HepG2 (cell line): Measurements from ENCODE around the gene PCBP2. TPM values are rescaled to one million over a fixed set of nuclear protein-coding genes. Genes with fewer than 3 reads are reported as not detected.

Experiments
- AHR ChIP-seq: IDR thresholded peaks from 2 replicates; pipeline ENCODE4 v1.6.1; 2018; ENCODE audit warnings: missing genetic modification reagents, missing compliant biosample characterization
- ARHGAP35 ChIP-seq: sonication (generic); formaldehyde crosslinking; IDR thresholded peaks from 2 replicates; pipeline ENCODE4 v1.9.0; 2022; ENCODE audit warnings: mild to moderate bottlenecking, inconsistent platforms, moderate library complexity, missing genetic modification reagents, borderline replicate concordance
- ATF7-NPFF ChIP-seq: sonication (generic); formaldehyde crosslinking; IDR thresholded peaks from 2 replicates; pipeline ENCODE4 v1.8.1; 2023; ENCODE audit warnings: mild to moderate bottlenecking, low read depth, missing genetic modification reagents, moderate library complexity
- ETV5 ChIP-seq: IDR thresholded peaks from 2 replicates; pipeline ENCODE4 v1.6.1; 2018; ENCODE audit warnings: missing biosample characterization, missing genetic modification reagents, inconsistent platforms, borderline replicate concordance
- HNRNPLL ChIP-seq: fragments of 200-400 bp; formaldehyde crosslinking; IDR thresholded peaks from 2 replicates; pipeline ENCODE4 v1.6.1; 2017; ENCODE audit warnings: mild to moderate bottlenecking, low read depth, low read length; ENCODE audit not compliant: poor library complexity, severe bottlenecking
- HOXD1 ChIP-seq: sonication (generic); formaldehyde crosslinking; IDR thresholded peaks from 2 replicates; pipeline ENCODE4 v1.5.0; 2020; ENCODE audit warnings: missing genetic modification reagents
- LCORL ChIP-seq, 2 experiments: fragments of 450-650 bp in 1 of 2; sonication (generic) in 1 of 2; formaldehyde crosslinking in 1 of 2; IDR thresholded peaks; 2 replicates each; pipeline versions ENCODE4 v1.5.0 to v1.6.1; 2017 to 2020; ENCODE audit warnings: antibody characterized with exemption in 1 of 2, missing genetic modification reagents in 1 of 2
- MXD4 ChIP-seq: IDR thresholded peaks from 2 replicates; pipeline ENCODE4 v1.6.1; 2016; ENCODE audit warnings: mild to moderate bottlenecking, missing biosample characterization, missing genetic modification reagents
- PAF1 ChIP-seq: IDR thresholded peaks from 2 replicates; pipeline ENCODE4 v1.6.1; 2016; ENCODE audit warnings: missing genetic modification reagents, missing compliant biosample characterization
- POLR2AphosphoS2 ChIP-seq: IDR thresholded peaks from 2 replicates; pipeline ENCODE4 v1.6.1; 2011; ENCODE audit warnings: low read depth, low read length, improper control_type of control experiment
- POLR2AphosphoS5 ChIP-seq: IDR thresholded peaks from 2 replicates; pipeline ENCODE4 v1.6.1; 2012; ENCODE audit warnings: low read depth, low read length
- REL ChIP-seq: sonication (generic); formaldehyde crosslinking; conservative IDR thresholded peaks from 2 replicates; pipeline ENCODE4 v1.8.0; 2022; ENCODE audit warnings: mild to moderate bottlenecking, missing genetic modification reagents, moderate library complexity
- SCMH1 ChIP-seq: sonication (generic); formaldehyde crosslinking; IDR thresholded peaks from 2 replicates; pipeline ENCODE4 v1.9.0; 2021; ENCODE audit warnings: missing genetic modification reagents, mild to moderate bottlenecking, borderline replicate concordance
- ZNF234 ChIP-seq: sonication (generic); formaldehyde crosslinking; conservative IDR thresholded peaks from 2 replicates; pipeline ENCODE4 v1.5.1; 2020; ENCODE audit warnings: mild to moderate bottlenecking, missing genetic modification reagents
- ZNF337 ChIP-seq: sonication (generic); formaldehyde crosslinking; IDR thresholded peaks from 2 replicates; pipeline ENCODE4 v1.5.1; 2020; ENCODE audit warnings: missing genetic modification reagents, low read depth, mild to moderate bottlenecking, borderline replicate concordance
- ZNF446 ChIP-seq: sonication (generic); formaldehyde crosslinking; IDR thresholded peaks from 2 replicates; pipeline ENCODE4 v1.5.0; 2020; ENCODE audit warnings: mild to moderate bottlenecking, missing genetic modification reagents
- polyA plus RNA-seq, 8 experiments: library from polyadenylated mRNA; depleted of rRNA in 3 of 8; stranded (reverse) in 7 of 8; unstranded in 1 of 8; fragments of >200 nt; fragmentation: Illumina TruSeq in 4 of 8; extraction: Trizol in 4 of 8; gene quantifications; 2 replicates each; pipeline versions ENCODE4 v1.2.1 to v1.2.3, GENCODE V29; 2011 to 2016; ENCODE audit warnings: low read depth in 4 of 8, missing spikeins in 1 of 8, mixed read lengths in 1 of 8; ENCODE audit not compliant: insufficient read depth in 1 of 8
- total RNA-seq, 5 experiments: library from RNA; depleted of rRNA; stranded (reverse); fragments of >200 nt; fragmentation: Illumina TruSeq; extraction: Trizol; gene quantifications; 2 replicates each; pipeline ENCODE4 v1.2.3, GENCODE V29; 2016; ENCODE audit warnings: low read depth in 1 of 5
- TF ChIP-seq, protein P1 (sequence below): sonication (generic); formaldehyde crosslinking; IDR thresholded peaks from 2 replicates; pipeline ENCODE4 v1.4.0; 2020; ENCODE audit warnings: missing genetic modification reagents
- TF ChIP-seq, protein P2 (sequence below): fragments of 450-650 bp; IDR thresholded peaks from 2 replicates; pipeline ENCODE4 v1.6.1; 2017
- TF ChIP-seq, protein P3 (sequence below): sonication (generic); formaldehyde crosslinking; IDR thresholded peaks from 2 replicates; pipeline ENCODE4 v1.4.0; 2020; ENCODE audit warnings: missing genetic modification reagents
- TF ChIP-seq, protein P4 (sequence below): sonication (generic); formaldehyde crosslinking; IDR thresholded peaks from 2 replicates; pipeline ENCODE4 v1.9.0; 2021; ENCODE audit warnings: missing genetic modification reagents, borderline replicate concordance
- TF ChIP-seq, protein P5 (sequence below): sonication (generic); formaldehyde crosslinking; IDR thresholded peaks from 2 replicates; pipeline ENCODE4 v1.5.0; 2020; ENCODE audit warnings: missing genetic modification reagents

The PCBP2 gene
- total and polyA plus RNA-seq, 2 of the 13 experiments (the other 11 are each of a cell fraction or from before 2014, with no cell fraction given) = 154 to 345 TPM

DNA sequence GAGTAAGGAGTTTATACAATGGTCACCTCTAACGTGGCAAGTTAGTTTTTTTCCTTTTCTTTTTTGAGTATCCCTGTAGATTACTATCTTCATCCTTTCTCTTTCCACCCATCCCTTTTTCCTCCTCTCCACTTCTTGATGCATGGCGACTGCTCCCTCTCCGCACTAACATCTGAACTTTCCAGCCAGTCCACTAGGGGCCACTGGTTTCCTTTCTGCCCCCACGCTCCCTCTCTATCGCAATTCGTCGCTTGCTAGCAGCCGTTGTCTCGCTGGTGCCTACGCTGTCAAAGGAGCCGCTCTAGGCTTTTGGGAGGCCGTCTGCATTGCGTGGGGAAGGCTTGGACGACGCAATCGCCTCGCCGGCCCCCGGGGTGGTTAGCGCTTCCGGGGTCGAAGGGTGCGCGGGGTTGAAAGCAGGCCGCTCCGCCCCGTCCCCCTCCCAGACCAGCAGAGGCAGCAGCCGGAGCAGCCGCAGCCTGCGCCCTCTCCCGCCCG lies at the start of gene PCBP2 (continued):
- TF ChIP-seq, protein P1, sequence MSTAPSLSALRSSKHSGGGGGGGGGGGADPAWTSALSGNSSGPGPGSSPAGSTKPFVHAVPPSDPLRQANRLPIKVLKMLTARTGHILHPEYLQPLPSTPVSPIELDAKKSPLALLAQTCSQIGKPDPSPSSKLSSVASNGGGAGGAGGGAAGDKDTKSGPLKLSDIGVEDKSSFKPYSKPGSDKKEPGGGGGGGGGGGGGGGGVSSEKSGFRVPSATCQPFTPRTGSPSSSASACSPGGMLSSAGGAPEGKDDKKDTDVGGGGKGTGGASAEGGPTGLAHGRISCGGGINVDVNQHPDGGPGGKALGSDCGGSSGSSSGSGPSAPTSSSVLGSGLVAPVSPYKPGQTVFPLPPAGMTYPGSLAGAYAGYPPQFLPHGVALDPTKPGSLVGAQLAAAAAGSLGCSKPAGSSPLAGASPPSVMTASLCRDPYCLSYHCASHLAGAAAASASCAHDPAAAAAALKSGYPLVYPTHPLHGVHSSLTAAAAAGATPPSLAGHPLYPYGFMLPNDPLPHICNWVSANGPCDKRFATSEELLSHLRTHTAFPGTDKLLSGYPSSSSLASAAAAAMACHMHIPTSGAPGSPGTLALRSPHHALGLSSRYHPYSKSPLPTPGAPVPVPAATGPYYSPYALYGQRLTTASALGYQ (CRISPR knock-in tag) = peak; percentile 39; the same call in 1 of the 2 replicates
- TF ChIP-seq ETV5 (peak; percentile 71), AHR (CRISPR knock-in tag) (no peak), ZNF234 (CRISPR knock-in tag) (no peak), HOXD1 (CRISPR knock-in tag) (0 out of 2 replicates have a peak, but pooled peaks have one; percentile 47), LCORL (IDR thresholded peaks at IDR 0.05) (no peak), LCORL (CRISPR knock-in tag; IDR thresholded peaks at IDR 0.05) (peak; percentile 75), SCMH1 (no peak), MXD4 (CRISPR knock-in tag) (no peak), ATF7-NPFF (CRISPR knock-in tag) (peak; percentile 9; the same call in 1 of the 2 replicates), POLR2AphosphoS2 (no peak), ZNF337 (CRISPR knock-in tag) (no peak), REL (CRISPR knock-in tag) (no peak), PAF1 (CRISPR knock-in tag) (no peak), HNRNPLL (peak; percentile 73), POLR2AphosphoS5 (peak; percentile 67), ARHGAP35 (CRISPR knock-in tag) (no peak), ZNF446 (CRISPR knock-in tag) (no peak)
- TF ChIP-seq, protein P2, sequence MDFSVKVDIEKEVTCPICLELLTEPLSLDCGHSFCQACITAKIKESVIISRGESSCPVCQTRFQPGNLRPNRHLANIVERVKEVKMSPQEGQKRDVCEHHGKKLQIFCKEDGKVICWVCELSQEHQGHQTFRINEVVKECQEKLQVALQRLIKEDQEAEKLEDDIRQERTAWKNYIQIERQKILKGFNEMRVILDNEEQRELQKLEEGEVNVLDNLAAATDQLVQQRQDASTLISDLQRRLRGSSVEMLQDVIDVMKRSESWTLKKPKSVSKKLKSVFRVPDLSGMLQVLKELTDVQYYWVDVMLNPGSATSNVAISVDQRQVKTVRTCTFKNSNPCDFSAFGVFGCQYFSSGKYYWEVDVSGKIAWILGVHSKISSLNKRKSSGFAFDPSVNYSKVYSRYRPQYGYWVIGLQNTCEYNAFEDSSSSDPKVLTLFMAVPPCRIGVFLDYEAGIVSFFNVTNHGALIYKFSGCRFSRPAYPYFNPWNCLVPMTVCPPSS = no peak
- TF ChIP-seq, protein P3, sequence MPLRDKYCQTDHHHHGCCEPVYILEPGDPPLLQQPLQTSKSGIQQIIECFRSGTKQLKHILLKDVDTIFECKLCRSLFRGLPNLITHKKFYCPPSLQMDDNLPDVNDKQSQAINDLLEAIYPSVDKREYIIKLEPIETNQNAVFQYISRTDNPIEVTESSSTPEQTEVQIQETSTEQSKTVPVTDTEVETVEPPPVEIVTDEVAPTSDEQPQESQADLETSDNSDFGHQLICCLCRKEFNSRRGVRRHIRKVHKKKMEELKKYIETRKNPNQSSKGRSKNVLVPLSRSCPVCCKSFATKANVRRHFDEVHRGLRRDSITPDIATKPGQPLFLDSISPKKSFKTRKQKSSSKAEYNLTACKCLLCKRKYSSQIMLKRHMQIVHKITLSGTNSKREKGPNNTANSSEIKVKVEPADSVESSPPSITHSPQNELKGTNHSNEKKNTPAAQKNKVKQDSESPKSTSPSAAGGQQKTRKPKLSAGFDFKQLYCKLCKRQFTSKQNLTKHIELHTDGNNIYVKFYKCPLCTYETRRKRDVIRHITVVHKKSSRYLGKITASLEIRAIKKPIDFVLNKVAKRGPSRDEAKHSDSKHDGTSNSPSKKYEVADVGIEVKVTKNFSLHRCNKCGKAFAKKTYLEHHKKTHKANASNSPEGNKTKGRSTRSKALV = 0 out of 2 replicates have a peak, but pooled peaks have one; percentile 36
- TF ChIP-seq, protein P4, sequence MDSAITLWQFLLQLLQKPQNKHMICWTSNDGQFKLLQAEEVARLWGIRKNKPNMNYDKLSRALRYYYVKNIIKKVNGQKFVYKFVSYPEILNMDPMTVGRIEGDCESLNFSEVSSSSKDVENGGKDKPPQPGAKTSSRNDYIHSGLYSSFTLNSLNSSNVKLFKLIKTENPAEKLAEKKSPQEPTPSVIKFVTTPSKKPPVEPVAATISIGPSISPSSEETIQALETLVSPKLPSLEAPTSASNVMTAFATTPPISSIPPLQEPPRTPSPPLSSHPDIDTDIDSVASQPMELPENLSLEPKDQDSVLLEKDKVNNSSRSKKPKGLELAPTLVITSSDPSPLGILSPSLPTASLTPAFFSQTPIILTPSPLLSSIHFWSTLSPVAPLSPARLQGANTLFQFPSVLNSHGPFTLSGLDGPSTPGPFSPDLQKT (CRISPR knock-in tag) = no peak
- TF ChIP-seq, protein P5, sequence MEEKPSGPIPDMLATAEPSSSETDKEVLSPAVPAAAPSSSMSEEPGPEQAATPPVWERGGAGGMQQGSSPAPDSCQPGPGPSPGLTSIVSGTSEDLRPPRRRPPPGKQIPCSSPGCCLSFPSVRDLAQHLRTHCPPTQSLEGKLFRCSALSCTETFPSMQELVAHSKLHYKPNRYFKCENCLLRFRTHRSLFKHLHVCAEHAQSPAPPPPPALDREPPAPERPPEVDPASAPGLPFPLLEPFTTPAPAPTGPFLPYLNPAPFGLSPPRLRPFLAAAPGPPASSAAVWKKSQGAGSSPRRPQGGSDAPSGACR = peak; percentile 88
